Kidney (tissue), 14 donors: ENCODE measurements around the gene TMEM94. TPM values are rescaled to one million over a fixed set of nuclear protein-coding genes. Genes with fewer than 3 reads are reported as not detected.

Experiments used
- DNase-seq, 5 donors: peaks; one replicate each; pipeline ENCODE4 v3.0.0-alpha.2; 2013 to 2020
- FAIRE-seq: peaks from 2 replicates; lab custom pipeline; 2012; peaks lifted over from hg19 to GRCh38; lab: Jason Lieb, UNC
- H3K27ac ChIP-seq, 2 donors: one replicate each; pipeline ENCODE4 v1.7.0; 2013; ENCODE audit warnings: low read depth in 2 of 2, low read length in 2 of 2, inconsistent platforms in 1 of 2
- H3K27me3 ChIP-seq: one replicate; pipeline ENCODE4 v1.7.1; 2013; ENCODE audit warnings: low read length, inconsistent platforms; ENCODE audit not compliant: control insufficient read depth, insufficient read depth
- H3K36me3 ChIP-seq, 3 donors: one replicate each; pipeline versions ENCODE4 v1.7.0 to v1.7.1; 2013; ENCODE audit warnings: low read length in 3 of 3, control low read depth in 1 of 3, inconsistent platforms in 1 of 3; ENCODE audit not compliant: insufficient read depth in 3 of 3, control insufficient read depth in 2 of 3
- H3K4me1 ChIP-seq, 3 donors: one replicate each; pipeline versions ENCODE4 v1.7.0 to v1.7.1; 2013; ENCODE audit warnings: low read length in 3 of 3, inconsistent platforms in 1 of 3, low read depth in 1 of 3; ENCODE audit not compliant: control insufficient read depth in 2 of 3, insufficient read depth in 2 of 3
- H3K4me3 ChIP-seq, 3 donors: one replicate each; pipeline versions ENCODE4 v1.7.0 to v1.8.1; 2013; ENCODE audit warnings: low read length in 3 of 3, control low read depth in 1 of 3, inconsistent platforms in 1 of 3
- H3K9ac ChIP-seq, 3 donors: one replicate each; pipeline versions ENCODE4 v1.7.0 to v1.7.1; 2013; ENCODE audit warnings: low read length in 3 of 3, control low read depth in 1 of 3, inconsistent platforms in 1 of 3
- H3K9me3 ChIP-seq, 3 donors: one replicate each; pipeline versions ENCODE4 v1.7.0 to v1.7.1; 2013; ENCODE audit warnings: low read length in 3 of 3, control low read depth in 1 of 3, inconsistent platforms in 1 of 3; ENCODE audit not compliant: control insufficient read depth in 2 of 3, insufficient read depth in 1 of 3
- intact Hi-C: fragments of 100-400 bp; cut with DNase I; formaldehyde crosslinking; loops from one replicate; pipeline ENCODE4 v1.11.1; 2022
- polyA plus RNA-seq: library from polyadenylated mRNA; stranded (reverse); fragments of 350-450 nt; fragmentation: Illumina TruSeq; extraction: RNeasy Lipid Tissue Mini Kit (QIAGEN cat#74804); gene quantifications from one replicate; pipeline ENCODE4 v1.2.3, GENCODE V29; 2014; ENCODE audit warnings: low read depth, low replicate concordance; ENCODE audit not compliant: insufficient read depth
- total RNA-seq: library from RNA; stranded (reverse); fragmentation: NEBNext Ultra II Directional; extraction: Animal tissue kit (Norgen Biotek cat#: 25700); gene quantifications from one replicate; pipeline ENCODE4 v1.2.1, GENCODE V29; 2021
- TF ChIP-seq, protein P1 (sequence below): IDR thresholded peaks from 3 replicates; pipeline ENCODE4 v1.5.1; 2012; ENCODE audit warnings: mild to moderate bottlenecking, moderate library complexity, borderline replicate concordance; ENCODE audit not compliant: insufficient read depth; ENCODE audit errors: extremely low read depth
- donor health status: control.
- donor health status: control.
- donor health status: control.
- donor health status: control.
- donor health status: control.
- donor health status: DM: yes; HTN: yes; CAD: no.
- donor health status: Normal renal cell carcinoma (clear cell type).

Gene TMEM94
- total and polyA plus RNA-seq, 2 donors from 2014 or later, result 49.6 to 82.6 TPM

DNA sequence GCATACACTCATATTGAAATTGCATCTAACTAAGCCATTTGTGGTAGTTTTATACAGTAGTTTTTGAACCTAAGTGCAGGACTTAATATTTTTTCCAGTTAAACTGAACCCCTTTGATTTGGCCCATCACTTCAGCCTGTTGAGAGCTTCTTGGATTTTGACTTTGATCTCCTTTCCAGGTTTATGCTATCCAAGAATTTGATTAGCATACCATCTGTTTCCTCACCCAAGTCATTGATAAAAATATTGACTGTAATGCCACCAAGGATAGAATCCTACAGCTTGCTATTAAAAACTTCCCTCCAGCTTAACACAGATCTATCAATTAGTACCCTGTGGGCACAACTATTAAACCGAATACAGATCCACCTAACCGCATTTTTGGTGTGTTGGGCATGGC is 7.2 kb downstream of the TMEM94 start:
- no peaks in the 10 kb centered on the region for H3K9me3 ChIP-seq
- no peak overlapping the region for H3K4me3 ChIP-seq
- no peaks in the 10 kb centered on the region for H3K27me3 ChIP-seq
- H3K4me1 ChIP-seq, result peaks cover 0 to 12% (median 11%) of the 10 kb centered on the region in 3 donors
- H3K36me3 ChIP-seq, result no peaks in the 10 kb centered on the region
- no peak for FAIRE-seq
- no peak for DNase-seq
- intact Hi-C loops, result no loop called here
- H3K27ac ChIP-seq, result no peak overlapping the region
- no peak overlapping the region for H3K9ac ChIP-seq
- TF ChIP-seq, protein P1, sequence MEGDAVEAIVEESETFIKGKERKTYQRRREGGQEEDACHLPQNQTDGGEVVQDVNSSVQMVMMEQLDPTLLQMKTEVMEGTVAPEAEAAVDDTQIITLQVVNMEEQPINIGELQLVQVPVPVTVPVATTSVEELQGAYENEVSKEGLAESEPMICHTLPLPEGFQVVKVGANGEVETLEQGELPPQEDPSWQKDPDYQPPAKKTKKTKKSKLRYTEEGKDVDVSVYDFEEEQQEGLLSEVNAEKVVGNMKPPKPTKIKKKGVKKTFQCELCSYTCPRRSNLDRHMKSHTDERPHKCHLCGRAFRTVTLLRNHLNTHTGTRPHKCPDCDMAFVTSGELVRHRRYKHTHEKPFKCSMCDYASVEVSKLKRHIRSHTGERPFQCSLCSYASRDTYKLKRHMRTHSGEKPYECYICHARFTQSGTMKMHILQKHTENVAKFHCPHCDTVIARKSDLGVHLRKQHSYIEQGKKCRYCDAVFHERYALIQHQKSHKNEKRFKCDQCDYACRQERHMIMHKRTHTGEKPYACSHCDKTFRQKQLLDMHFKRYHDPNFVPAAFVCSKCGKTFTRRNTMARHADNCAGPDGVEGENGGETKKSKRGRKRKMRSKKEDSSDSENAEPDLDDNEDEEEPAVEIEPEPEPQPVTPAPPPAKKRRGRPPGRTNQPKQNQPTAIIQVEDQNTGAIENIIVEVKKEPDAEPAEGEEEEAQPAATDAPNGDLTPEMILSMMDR, result no peak

DNA sequence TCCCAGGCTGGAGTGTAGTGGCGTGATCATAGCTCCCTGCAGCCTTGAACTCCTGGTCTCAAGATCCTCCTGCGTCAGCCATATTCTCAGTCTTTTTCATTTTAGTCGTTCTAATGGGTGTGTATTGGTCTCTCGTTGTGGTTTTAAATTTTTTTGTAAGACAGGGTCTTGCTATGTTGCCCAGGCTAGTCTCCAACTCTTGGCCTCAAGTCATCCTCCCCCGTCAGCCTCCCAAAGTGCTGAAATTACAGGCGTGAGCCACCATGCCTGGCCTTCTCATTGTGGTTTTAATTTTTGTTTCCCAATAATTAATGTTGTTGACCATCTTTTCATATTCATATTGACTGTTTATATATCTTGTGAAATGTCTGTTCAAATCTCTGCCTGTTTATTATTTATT is 8.6 kb downstream of the TMEM94 start:
- Histone ChIP-seq H3K9ac (no peak overlapping the region), H3K4me3 (no peak overlapping the region), H3K36me3 (no peaks in the 10 kb centered on the region), H3K27ac (no peak overlapping the region), H3K27me3 (no peaks in the 10 kb centered on the region), H3K9me3 (no peaks in the 10 kb centered on the region), H3K4me1 (peaks cover 0 to 3% (median 2%) of the 10 kb centered on the region in 3 donors)
- FAIRE-seq, result no peak
- intact Hi-C loops, result no loop called here
- no peak for DNase-seq
- TF ChIP-seq, protein P1, result no peak

DNA sequence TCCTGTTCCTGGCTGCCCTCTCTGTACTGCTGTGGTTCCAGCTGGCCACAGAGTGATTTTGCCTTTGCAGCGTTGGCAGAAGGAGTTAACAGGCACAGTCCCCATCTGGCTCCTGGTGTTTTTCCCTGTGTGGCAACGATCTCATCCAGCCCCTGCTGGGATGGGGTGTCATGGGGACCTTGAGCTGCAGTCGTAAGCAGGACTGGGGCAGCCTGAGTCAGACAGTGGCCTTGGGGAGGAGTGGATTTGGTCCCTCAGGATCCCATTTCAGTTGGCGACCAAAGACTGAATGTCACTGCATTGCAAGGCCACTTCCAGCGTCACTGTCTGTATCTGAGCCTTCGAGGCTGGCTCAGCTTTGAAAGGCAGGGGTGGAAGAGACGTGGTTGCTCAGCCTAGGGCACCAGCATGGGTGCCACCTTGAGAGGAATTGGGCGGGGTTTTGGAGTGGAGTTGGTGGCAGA is 11.9 kb downstream of the TMEM94 start:
- H3K27ac ChIP-seq, result no peak overlapping the region
- no peak overlapping the region for H3K4me3 ChIP-seq
- H3K9me3 ChIP-seq, result no peaks in the 10 kb centered on the region
- peaks cover 0 to 4% (median 0%) of the 10 kb centered on the region in 3 donors for H3K4me1 ChIP-seq
- no peaks in the 10 kb centered on the region for H3K27me3 ChIP-seq
- FAIRE-seq (no peak), DNase-seq (no peak)
- peaks cover 2 to 19% (median 5%) of the 10 kb centered on the region in 3 donors for H3K36me3 ChIP-seq
- H3K9ac ChIP-seq, result peak overlapping the region in 1 of 3 donors; percentile 2
- intact Hi-C loops, result no loop called here
- TF ChIP-seq, protein P1, result no peak

DNA sequence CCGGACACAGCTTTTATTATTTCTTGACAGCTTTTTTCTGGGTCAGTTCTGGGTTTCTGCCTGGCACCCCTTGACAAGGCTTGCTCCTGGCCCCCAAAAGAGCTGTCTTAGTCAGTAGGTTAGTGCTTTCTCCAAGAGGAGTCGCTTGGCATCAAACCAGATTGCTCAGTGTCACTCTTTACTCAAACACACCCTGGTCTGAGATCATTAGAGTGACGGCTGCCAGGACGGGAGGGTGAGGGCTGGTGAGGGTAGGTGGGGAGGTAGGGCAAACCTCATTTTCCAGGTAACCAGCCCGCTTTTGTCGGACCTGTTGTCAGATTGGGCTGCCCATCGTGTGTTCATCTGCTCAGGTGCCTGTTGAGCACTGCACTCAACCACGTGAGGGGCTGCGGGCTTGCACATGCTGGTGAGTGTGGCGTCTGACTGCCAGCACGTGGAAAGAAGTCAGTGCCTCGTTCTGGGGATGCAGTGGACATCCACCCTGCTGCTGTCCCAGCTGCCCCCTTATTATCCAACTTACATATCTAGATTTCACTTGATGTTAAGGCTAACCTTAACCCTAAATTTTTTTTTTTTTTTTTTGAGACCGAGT is 12.4 kb downstream of the TMEM94 start:
- peaks cover 2 to 20% (median 5%) of the 10 kb centered on the region in 3 donors for H3K36me3 ChIP-seq
- H3K27me3 ChIP-seq, result no peaks in the 10 kb centered on the region
- H3K4me3 ChIP-seq, result no peak overlapping the region
- intact Hi-C loops, result no loop called here
- no peak overlapping the region for H3K9ac ChIP-seq
- FAIRE-seq (no peak), DNase-seq (no peak)
- H3K9me3 ChIP-seq, result no peaks in the 10 kb centered on the region
- peaks cover 0 to 4% (median 0%) of the 10 kb centered on the region in 3 donors for H3K4me1 ChIP-seq
- H3K27ac ChIP-seq, result no peak overlapping the region
- TF ChIP-seq, protein P1, result no peak
